Left kidney (tissue), 2 donors: ENCODE results near the gene PSMG4. TPM values are rescaled to one million over a fixed set of nuclear protein-coding genes. Genes with fewer than 3 reads are reported as not detected.

Source experiments
- DNase-seq: peaks from one replicate; pipeline ENCODE4 v3.0.0-alpha.2; 2013
- polyA plus RNA-seq: library from polyadenylated mRNA; unstranded; fragments of 120-200 nt; gene quantifications from one replicate; pipeline ENCODE4 v1.2.1, GENCODE V29; 2013; ENCODE audit not compliant: insufficient read length

Gene PSMG4
- polyA plus RNA-seq, 1 donor: 21.7 TPM

DNA sequence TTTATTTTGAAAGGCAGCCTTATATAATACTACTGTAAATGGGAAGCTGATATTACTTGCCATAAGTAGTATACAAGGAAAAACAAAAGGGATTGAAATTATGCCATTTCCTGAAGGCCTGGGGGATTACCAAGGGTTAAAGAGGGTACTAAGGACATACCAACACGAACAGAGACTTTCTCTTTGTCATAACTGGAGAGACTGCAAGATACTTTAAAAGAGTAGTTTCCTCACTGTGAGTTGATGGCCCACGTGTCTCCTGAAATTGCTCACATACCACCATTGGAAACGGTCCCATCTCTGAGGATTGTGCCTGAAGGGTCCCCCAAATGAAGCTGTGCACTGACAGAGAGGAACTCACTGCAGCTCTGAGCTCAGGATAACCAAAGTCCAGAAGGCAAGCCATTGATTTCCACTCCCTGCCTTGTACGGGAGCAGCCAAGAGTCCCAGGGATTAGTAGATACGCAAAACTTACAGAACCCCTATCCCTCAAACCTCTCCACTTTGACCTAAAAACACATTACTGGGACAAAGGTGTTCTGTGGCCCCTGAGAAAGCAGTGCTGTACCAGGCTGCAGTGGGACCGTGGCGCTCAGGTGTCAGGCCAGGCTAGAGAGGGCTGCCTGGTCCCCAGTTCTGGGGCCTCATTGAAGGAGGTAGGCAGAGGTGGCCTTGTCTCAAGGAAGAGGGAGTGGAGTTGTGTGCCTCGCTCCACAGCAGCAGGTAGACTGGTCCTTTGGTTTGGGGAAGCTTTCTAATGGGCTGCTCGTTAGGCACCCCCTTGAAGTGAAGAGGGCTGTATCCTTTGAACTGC lies 15.2 kb downstream of the PSMG4 start:
- no peak for DNase-seq

GRCh38 chr6:3276174-3277167 lies 17.7 kb downstream of the PSMG4 start:
- no peak for DNase-seq

- DNase-seq: no peak
These were observed 18.5 kb downstream of the PSMG4 start for GRCh38 chr6:3277251-3277650.

DNA sequence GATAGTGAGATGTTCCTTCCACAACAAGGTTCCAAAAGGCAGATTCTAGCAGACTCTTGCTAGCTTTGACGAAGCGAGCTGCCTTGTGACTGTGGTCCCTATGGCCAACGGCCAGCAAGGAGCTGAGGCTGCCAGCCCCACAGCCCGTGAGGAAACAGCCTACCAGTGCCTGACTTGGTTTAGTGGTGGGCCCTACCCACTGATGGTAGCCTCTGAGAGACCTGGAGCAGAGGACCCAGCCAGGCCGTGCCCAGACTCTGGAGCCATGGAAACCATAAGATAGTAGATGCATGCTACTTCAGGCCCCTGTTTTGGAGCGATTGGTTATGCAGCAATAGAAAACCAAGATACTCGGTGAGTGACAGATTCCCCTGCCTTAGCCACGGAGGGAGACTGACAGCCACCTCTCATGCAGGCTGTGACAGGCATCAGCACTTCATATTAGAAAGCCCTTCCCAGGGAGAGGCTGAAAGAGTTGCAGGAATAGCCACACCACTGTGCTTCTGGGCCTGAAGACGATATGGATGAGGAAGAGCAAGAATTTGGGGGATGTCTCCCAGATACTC lies 19.2 kb downstream of the PSMG4 start:
- DNase-seq: no peak

- DNase-seq: no peak
These were observed 19.9 kb downstream of the PSMG4 start for GRCh38 chr6:3278691-3279090.

- no peak for DNase-seq
These were observed 21.3 kb downstream of the PSMG4 start for GRCh38 chr6:3280091-3280490.

DNA sequence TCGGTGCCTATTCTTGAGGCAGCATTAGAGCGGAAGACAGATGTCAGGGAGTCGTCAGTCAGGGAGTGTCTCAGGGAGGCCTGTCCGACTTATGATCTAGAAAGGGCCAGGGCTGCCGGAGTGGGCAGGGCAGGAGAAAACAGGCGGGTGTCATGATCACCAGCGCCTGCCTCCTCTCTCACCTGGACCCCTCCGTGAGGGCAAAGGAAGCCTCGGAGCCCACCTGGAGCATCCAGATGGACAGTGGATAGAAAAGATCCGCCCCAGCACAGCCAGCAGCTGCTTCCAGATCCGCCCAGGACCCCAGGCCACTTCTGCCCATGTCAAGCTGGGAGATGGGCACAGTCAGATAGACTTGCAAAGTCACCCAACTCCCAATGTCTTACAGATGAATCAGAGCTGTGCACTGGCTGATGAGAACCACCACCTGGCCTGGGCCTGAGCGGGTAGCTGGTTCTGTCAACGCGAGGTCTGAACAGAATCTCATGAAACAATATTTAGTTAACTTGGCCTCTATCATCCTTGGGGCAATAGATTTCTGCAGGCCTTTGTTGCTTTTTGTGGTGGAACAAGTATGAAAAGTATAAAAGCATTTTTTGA lies 22.2 kb downstream of the PSMG4 start:
- no peak for DNase-seq

DNA sequence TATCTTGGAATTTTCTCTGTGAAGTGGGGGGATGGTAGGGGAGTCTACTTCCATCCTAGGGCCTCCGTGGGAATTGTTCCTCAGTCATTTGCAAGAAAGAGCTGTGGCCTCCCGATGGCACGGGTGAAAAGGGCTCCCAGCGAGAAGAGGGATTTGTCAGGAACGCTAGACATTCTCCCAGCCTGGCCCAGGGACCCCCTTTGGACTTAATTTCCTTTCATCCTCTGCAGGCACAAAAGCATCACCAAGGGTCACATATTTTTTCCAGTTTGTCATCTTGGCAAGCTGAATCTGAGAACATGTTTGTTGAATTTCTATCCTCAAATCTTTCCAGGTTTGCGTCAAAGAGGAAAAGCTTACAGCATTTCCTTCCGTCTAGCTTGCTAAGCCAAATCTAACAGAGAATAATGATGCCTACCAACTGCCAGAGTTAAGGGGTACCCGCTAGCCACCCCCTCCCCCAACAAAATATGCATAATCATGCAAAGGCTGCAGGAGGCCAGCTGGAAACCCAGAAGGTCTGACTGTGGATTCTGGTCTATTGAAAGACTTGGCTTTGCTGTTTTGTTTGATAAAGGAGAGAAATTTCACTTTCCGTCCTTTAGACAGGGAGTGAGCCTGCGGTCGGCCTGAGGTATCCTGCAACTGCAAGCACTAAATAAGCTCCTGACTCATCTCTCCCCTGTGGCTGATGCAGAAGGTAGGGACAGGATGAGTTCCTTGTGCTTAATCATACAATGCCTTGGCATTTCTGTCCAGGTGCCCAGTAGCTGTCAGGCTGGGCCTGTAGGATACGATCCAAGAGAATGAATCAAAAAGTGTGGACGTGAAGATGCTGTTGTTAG lies 23.1 kb downstream of the PSMG4 start:
- DNase-seq: no peak

DNA sequence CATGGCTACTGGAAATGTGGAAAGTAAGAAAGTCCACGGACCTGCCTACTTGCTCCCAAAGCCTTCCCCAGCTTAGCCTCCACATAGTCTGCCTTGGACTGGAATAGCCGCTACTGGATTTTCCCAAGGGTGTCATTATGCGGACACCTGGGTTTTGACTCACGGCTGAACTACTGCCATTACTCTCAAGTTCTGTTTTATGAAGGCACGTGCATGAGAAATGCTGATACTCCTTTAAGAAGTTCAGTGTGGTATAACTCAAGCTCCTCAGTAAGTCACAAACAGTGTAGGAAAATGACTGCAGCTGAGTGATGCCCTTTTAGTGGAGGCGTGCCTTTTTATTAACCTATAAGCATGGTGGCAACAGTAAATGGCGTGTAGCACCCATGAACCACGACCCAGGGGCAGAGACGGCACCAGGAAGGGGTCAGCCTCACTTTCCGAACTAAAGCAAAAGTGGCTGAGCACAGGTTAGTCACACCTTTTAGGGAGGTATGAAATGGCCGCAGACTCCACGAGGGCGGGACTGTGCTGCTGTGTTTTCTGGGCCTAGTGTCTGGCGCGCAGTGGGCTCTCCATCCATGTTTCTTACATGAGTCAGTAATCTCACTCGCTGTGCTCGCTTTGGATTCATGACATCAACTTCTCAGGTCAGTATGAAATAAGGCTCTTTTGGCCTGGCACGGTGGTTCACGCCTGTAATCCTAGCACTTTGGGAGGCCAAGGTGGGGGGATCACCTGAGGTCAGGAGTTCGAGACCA lies 23.9 kb downstream of the PSMG4 start:
- DNase-seq: no peak

GRCh38 chr6:3283241-3283640 lies 24.5 kb downstream of the PSMG4 start:
- DNase-seq: no peak

- no peak for DNase-seq
These were observed 25.1 kb downstream of the PSMG4 start for GRCh38 chr6:3283641-3284435.

DNA sequence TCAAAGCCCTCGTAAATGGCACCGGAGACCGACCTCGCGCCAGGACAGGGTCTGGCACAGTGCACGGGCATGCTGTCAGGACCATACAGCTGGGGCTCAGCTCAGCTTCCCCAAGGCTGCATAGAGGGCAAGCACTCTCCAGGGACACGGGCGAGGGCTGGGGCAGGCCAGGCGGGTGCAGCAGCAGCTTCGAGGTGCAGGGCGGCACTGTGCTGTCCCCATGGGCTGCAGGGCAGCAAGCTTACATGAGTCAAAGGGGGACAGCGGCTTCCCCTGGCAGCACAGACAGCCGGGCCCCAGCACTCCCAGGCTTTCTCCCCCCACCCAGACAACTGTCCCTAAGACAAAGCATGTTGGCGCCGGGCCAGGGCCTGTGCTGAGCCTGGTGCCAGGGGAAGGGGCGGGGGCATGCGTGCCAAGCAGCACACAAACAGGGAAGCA lies 25.7 kb downstream of the PSMG4 start:
- no peak for DNase-seq

GRCh38 chr6:3285049-3285639 lies 26.4 kb downstream of the PSMG4 start:
- DNase-seq: no peak

DNA sequence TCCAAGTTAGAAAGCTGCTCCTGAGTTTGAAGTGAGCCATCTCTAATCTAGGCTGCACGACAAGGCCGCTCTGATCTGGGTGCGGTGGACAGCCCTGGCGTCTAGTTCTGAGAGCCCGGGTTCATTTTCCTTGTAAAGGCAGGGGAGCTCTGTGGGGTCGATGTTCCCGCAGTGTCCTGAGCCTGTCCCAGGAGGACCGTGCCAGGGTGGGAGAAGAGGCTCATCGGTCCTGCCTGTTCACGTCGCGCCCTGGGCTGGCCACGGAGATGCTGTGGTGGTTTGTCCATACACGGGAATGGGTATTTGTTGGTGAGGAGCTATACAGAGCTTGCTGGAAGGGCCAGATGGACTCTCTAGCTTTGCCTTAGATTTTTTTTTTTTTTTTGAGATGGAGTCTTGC lies 27.0 kb downstream of the PSMG4 start:
- DNase-seq: no peak

DNA sequence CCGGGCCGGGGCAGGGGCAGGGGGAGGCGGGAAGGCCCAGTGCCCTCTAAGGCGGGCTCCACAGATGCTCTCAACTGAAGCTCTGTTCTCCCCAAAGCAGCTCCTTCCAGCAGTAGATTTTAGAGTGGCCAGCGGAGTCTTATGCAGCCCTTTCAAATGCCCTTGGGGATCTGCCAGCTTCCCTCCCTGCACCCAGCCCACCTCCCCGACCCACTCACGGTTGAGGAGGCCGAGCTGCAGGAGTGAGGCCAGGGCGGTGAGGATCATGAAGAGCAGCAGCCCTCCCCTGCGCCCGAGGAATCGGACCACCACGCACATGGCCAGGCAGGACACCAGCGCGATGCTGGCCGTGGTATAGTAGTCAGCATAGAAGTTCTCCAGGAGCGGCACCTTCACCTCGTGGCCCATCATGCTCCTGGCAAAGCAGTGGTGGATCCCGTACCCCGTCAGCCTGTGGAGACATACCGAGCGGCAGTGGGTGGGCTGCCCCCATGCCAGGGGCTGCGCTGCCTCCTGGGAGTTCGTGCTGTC lies 28.0 kb downstream of the PSMG4 start:
- DNase-seq: no peak

- DNase-seq: no peak
These were observed 28.6 kb downstream of the PSMG4 start for GRCh38 chr6:3287308-3287707.

- no peak for DNase-seq
These were observed 29.4 kb downstream of the PSMG4 start for GRCh38 chr6:3287976-3288707.
